Uterus (tissue), 2 donors: ENCODE results near the gene DNMT1.

Experiments
- POLR2A ChIP-seq, 2 donors: fragments of 450-650 bp; IDR thresholded peaks; one replicate each; pipeline ENCODE4 v1.6.1; 2016; ENCODE audit warnings: antibody characterized with exemption in 2 of 2, mild to moderate bottlenecking in 1 of 2, moderate library complexity in 1 of 2
- TF ChIP-seq, protein P1 (sequence below), 4 experiments: fragments of 200-600 bp in 2 of 4; fragments of 450-650 bp in 2 of 4; sonication (generic) in 2 of 4; IDR thresholded peaks; one replicate each; pipeline ENCODE4 v1.5.1; 2016 to 2019; ENCODE audit warnings: antibody characterized with exemption in 4 of 4, mild to moderate bottlenecking in 2 of 4, moderate library complexity in 1 of 4

- TF ChIP-seq, protein P1, sequence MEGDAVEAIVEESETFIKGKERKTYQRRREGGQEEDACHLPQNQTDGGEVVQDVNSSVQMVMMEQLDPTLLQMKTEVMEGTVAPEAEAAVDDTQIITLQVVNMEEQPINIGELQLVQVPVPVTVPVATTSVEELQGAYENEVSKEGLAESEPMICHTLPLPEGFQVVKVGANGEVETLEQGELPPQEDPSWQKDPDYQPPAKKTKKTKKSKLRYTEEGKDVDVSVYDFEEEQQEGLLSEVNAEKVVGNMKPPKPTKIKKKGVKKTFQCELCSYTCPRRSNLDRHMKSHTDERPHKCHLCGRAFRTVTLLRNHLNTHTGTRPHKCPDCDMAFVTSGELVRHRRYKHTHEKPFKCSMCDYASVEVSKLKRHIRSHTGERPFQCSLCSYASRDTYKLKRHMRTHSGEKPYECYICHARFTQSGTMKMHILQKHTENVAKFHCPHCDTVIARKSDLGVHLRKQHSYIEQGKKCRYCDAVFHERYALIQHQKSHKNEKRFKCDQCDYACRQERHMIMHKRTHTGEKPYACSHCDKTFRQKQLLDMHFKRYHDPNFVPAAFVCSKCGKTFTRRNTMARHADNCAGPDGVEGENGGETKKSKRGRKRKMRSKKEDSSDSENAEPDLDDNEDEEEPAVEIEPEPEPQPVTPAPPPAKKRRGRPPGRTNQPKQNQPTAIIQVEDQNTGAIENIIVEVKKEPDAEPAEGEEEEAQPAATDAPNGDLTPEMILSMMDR (IDR thresholded peaks at IDR 0.05) = no peak
- peak in 1 of 2 donors; percentile 15 for TF ChIP-seq POLR2A (IDR thresholded peaks at IDR 0.05)
Observed at GRCh38 chr19:10227026-10227971, 32.5 kb upstream of the DNMT1 start.
